HepG2 (cell line): ENCODE results near the gene BLOC1S1. TPM values are rescaled to one million over a fixed set of nuclear protein-coding genes. Genes with fewer than 3 reads are reported as not detected.

ENCODE experiments used
- BRCA1 ChIP-seq: sonication (generic); formaldehyde crosslinking; IDR thresholded peaks from 2 replicates; pipeline ENCODE4 v1.4.0; 2020; ENCODE audit warnings: missing genetic modification reagents
- DNMT1 ChIP-seq: sonication (generic); formaldehyde crosslinking; IDR thresholded peaks from 2 replicates; pipeline ENCODE4 v1.5.1; 2020; ENCODE audit warnings: mild to moderate bottlenecking, missing genetic modification reagents
- MEIS2 ChIP-seq: sonication (generic); formaldehyde crosslinking; IDR thresholded peaks from 2 replicates; pipeline ENCODE4 v1.9.0; 2021; ENCODE audit warnings: mild to moderate bottlenecking, missing genetic modification reagents
- NFE2 ChIP-seq: sonication (generic); formaldehyde crosslinking; IDR thresholded peaks from 2 replicates; pipeline ENCODE4 v1.4.0; 2020; ENCODE audit warnings: missing genetic modification reagents
- PRPF4 ChIP-seq: fragments of 200-400 bp; formaldehyde crosslinking; IDR thresholded peaks from 2 replicates; pipeline ENCODE4 v1.6.1; 2016; ENCODE audit warnings: low read length, low read depth; ENCODE audit not compliant: poor library complexity, severe bottlenecking
- ZBTB38 ChIP-seq: sonication (generic); formaldehyde crosslinking; IDR thresholded peaks from 2 replicates; pipeline ENCODE4 v1.5.1; 2020; ENCODE audit warnings: mild to moderate bottlenecking, missing genetic modification reagents
- ZGPAT ChIP-seq: IDR thresholded peaks from 2 replicates; pipeline ENCODE4 v1.6.1; 2016; ENCODE audit warnings: mild to moderate bottlenecking
- ZNF274 ChIP-seq: sonication (generic); formaldehyde crosslinking; IDR thresholded peaks from 2 replicates; pipeline ENCODE4 v1.5.1; 2020; ENCODE audit warnings: mild to moderate bottlenecking, missing genetic modification reagents
- ZNF432 ChIP-seq: sonication (generic); formaldehyde crosslinking; IDR thresholded peaks from 2 replicates; pipeline ENCODE4 v1.5.0; 2020; ENCODE audit warnings: missing genetic modification reagents, mild to moderate bottlenecking, borderline replicate concordance
- polyA plus RNA-seq, 8 experiments: library from polyadenylated mRNA; depleted of rRNA in 3 of 8; stranded (reverse) in 7 of 8; unstranded in 1 of 8; fragments of >200 nt; fragmentation: Illumina TruSeq in 4 of 8; extraction: Trizol in 4 of 8; gene quantifications; 2 replicates each; pipeline versions ENCODE4 v1.2.1 to v1.2.3, GENCODE V29; 2011 to 2016; ENCODE audit warnings: low read depth in 4 of 8, missing spikeins in 1 of 8, mixed read lengths in 1 of 8; ENCODE audit not compliant: insufficient read depth in 1 of 8
- total RNA-seq, 5 experiments: library from RNA; depleted of rRNA; stranded (reverse); fragments of >200 nt; fragmentation: Illumina TruSeq; extraction: Trizol; gene quantifications; 2 replicates each; pipeline ENCODE4 v1.2.3, GENCODE V29; 2016; ENCODE audit warnings: low read depth in 1 of 5
- TF ChIP-seq, protein P1 (sequence below): sonication (generic); formaldehyde crosslinking; IDR thresholded peaks from 2 replicates; pipeline ENCODE4 v1.4.0; 2020; ENCODE audit warnings: mild to moderate bottlenecking, missing genetic modification reagents
- TF ChIP-seq, protein P2 (sequence below), 2 experiments: sonication (generic) in 1 of 2; formaldehyde crosslinking in 1 of 2; IDR thresholded peaks; 2 replicates each; pipeline versions ENCODE4 v1.4.0 to v1.6.1; 2016 to 2020; ENCODE audit warnings: borderline replicate concordance in 1 of 2, low read depth in 1 of 2, mild to moderate bottlenecking in 1 of 2, missing genetic modification reagents in 1 of 2

The BLOC1S1 gene
- total and polyA plus RNA-seq, 2 of the 13 experiments (the other 11 are each of a cell fraction or from before 2014, with no cell fraction given) = 55.1 to 95.3 TPM

DNA sequence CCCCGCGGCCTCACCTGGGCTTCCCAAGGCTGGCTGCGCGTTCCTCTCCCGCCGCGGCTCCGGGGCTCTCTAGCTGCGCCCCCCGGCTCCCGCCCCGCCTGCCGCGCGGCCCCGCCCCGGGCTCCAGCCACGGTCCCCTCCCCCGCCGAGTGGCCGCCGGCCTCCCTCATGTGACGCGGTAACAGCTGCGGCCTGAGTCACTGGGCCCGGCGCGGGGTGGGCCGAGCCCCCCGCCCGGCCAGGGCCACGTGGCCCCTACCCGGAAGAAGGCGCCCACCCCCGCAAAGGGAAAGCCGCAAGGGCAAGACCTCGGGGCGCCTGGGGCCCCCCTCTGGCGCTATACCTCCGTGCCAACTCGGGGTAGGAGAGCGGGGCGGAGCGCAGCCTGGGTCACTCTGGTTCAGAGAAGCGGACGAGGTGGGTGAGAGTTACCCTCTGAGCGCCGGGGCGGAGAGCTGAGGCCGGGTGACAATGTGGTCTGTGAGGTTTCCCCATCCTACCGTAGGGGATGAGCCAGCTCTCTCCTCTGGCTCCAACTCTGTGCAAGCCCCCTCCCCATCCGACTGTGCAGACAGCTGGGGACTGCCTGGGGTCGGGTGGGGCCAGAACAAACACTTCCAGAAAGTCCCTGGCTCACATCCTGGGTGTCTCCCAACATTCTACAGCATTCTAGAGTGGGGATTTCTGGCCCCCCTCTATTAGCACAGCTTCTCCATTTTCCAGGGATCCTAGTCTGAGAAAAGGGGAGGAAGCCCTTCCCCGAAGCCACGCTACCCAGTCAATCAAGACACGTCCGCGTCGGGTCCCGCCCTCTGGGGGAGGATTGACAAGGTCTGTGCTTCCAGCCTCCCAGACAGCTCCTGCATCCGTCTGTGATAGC lies 13.3 kb downstream of the BLOC1S1 start, which contains the start of gene CD63 (continued):
- TF ChIP-seq, protein P1, sequence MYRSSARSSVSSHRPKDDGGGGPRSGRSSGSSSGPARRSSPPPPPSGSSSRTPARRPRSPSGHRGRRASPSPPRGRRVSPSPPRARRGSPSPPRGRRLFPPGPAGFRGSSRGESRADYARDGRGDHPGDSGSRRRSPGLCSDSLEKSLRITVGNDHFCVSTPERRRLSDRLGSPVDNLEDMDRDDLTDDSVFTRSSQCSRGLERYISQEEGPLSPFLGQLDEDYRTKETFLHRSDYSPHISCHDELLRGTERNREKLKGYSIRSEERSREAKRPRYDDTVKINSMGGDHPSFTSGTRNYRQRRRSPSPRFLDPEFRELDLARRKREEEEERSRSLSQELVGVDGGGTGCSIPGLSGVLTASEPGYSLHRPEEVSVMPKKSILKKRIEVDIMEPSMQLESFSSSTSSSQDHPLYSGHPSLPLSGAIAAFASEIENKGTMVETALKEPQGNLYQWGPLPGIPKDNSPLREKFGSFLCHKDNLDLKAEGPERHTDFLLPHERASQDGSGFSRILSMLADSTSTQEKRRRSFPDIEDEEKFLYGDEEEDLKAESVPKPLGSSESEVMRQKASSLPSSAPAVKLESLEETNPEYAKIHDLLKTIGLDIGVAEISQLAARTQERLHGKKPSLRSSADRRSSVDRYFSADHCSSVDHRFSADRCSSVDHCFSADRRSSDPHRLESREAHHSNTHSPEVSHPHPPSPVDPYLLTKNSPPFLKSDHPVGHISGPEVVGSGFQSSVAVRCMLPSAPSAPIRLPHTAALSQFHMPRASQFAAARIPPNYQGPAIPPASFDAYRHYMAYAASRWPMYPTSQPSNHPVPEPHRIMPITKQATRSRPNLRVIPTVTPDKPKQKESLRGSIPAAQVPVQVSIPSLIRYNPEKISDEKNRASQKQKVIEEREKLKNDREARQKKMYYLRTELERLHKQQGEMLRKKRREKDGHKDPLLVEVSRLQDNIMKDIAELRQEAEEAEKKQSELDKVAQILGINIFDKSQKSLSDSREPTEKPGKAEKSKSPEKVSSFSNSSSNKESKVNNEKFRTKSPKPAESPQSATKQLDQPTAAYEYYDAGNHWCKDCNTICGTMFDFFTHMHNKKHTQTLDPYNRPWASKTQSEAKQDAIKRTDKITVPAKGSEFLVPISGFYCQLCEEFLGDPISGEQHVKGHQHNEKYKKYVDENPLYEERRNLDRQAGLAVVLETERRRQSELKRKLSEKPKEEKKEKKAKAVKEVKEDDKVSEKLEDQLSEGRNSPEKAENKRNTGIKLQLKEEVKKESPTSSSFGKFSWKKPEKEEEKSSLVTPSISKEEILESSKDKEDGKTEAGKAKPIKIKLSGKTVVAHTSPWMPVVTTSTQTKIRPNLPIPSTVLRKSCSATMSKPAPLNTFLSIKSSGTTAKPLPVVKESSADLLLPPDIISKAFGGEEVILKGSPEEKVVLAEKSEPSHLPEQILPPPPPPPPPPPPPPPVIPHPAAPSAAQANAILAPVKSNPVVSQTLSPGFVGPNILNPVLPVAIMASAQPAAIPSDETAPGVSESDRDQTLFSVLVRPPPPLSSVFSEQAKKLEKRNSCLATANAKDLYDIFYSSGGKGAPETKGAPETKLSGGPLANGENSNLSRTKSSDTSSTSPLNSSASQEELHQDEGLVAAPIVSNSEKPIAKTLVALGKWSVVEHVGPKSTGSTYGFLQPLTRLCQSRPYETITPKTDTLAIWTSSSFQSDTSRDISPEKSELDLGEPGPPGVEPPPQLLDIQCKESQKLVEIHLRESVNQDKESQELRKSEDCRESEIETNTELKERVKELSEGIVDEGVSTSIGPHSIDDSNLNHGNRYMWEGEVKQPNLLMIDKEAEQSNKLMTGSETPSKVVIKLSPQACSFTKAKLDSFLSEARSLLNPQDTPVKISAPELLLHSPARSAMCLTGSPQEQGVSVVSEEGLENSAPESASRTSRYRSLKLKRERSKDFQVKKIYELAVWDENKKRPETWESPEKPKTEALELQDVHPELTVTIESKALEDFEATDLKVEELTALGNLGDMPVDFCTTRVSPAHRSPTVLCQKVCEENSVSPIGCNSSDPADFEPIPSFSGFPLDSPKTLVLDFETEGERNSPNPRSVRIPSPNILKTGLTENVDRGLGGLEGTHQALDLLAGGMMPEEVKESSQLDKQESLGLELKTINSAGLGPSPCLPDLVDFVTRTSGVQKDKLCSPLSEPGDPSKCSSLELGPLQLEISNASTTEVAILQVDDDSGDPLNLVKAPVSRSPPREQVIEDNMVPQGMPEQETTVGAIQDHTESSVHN (CRISPR knock-in tag) = no peak
- TF ChIP-seq DNMT1 (CRISPR knock-in tag) (no peak; the same call in 1 of the 2 replicates), BRCA1 (CRISPR knock-in tag) (no peak), MEIS2 (CRISPR knock-in tag) (peak; percentile 65; the same call in 1 of the 2 replicates), PRPF4 (no peak), ZNF274 (CRISPR knock-in tag) (no peak), NFE2 (CRISPR knock-in tag) (no peak), ZBTB38 (no peak), ZGPAT (CRISPR knock-in tag) (peak; percentile 65; the same call in 1 of the 2 replicates), ZNF432 (no peak)
- TF ChIP-seq, protein P2, sequence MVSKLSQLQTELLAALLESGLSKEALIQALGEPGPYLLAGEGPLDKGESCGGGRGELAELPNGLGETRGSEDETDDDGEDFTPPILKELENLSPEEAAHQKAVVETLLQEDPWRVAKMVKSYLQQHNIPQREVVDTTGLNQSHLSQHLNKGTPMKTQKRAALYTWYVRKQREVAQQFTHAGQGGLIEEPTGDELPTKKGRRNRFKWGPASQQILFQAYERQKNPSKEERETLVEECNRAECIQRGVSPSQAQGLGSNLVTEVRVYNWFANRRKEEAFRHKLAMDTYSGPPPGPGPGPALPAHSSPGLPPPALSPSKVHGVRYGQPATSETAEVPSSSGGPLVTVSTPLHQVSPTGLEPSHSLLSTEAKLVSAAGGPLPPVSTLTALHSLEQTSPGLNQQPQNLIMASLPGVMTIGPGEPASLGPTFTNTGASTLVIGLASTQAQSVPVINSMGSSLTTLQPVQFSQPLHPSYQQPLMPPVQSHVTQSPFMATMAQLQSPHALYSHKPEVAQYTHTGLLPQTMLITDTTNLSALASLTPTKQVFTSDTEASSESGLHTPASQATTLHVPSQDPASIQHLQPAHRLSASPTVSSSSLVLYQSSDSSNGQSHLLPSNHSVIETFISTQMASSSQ (IDR thresholded peaks at IDR 0.05; ENCODE audit: low read depth) = no peak
- TF ChIP-seq, protein P2 (CRISPR knock-in tag; IDR thresholded peaks at IDR 0.05; ENCODE audit: borderline replicate concordance) = peak; percentile 11; the same call in 1 of the 2 replicates
